Measurements from ENCODE around the gene PHLDA1. TPM values are rescaled to one million over a fixed set of nuclear protein-coding genes. Genes with fewer than 3 reads are reported as not detected.

The PHLDA1 gene
- total and polyA plus RNA-seq, 2 of the 4 experiments (the other 2 are of a cell fraction), result 27.8 to 32.4 TPM

DNA sequence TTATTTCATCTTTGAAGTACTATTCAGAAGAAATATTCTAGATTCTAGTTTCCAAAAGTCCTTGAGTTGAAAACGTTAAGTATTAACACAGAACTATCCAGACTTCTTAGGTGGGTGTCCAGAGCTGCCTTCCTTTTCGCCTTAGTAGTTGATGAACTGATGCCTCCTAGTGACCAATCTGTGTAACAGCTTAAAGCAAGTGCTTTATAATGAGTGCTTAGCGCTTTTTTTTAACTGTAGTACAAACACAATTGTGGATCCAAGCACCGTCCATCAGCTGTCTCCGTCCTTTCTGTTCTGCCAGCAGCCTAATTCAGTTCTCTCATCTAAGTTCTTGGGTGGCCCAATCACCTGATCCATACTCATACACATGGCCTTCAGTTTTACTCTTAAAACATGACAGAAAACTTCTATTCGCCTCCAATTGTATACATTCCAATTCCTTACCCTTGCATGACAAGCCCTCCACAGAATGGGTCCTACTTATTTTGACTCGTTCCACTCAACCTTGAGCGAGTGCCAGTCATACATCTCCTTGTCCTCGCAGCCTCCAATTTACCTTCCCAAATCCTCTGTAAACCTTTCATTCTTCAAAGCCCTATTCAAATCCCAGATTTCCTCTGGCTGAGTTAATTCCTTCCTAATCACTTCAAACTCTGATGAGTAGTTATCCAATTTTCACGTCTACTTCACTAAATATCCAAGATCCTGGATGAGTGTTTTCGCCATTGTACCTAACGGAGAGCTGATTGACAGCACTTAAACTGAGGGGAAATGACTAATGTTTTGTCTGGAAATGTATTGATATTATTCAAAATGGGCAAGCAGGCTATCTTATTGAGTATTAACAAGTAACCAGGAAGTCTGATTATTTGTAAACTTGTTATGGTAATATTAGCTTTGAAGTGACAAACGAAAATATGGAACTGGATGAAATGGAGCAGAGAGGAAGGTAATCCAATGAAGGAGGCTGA is 5.8 kb upstream of the PHLDA1 start:
- TF ChIP-seq RCOR1 (IDR thresholded peaks at IDR 0.05; ENCODE audit: insufficient replicate concordance, low read length) (no peak), CTCF (conservative IDR thresholded peaks at IDR 0.05; ENCODE audit: low read depth, low read length) (peak; percentile 87), SMC3 (IDR thresholded peaks at IDR 0.05; ENCODE audit: low read depth, low read length) (peak; percentile 87), CHD1 (IDR thresholded peaks at IDR 0.05; ENCODE audit: low read depth, low read length) (no peak), RFX5 (IDR thresholded peaks at IDR 0.05; ENCODE audit: low read depth, low read length) (no peak), USF2 (IDR thresholded peaks at IDR 0.05; ENCODE audit: low read depth, low read length) (no peak), ELK1 (IDR thresholded peaks at IDR 0.05; ENCODE audit: borderline replicate concordance, low read depth, low read length) (no peak), CEBPB (IDR thresholded peaks at IDR 0.05; ENCODE audit: low read depth, low read length) (no peak), RAD21 (IDR thresholded peaks at IDR 0.05; ENCODE audit: low read length) (peak; percentile 90), MAZ (IDR thresholded peaks at IDR 0.05; ENCODE audit: borderline replicate concordance, low read depth, low read length) (no peak)
- H3K4ac ChIP-seq (ENCODE audit: low read depth, low read length), result 0 out of 2 replicates have a peak overlapping the region, but pooled peaks have one; percentile 42
- in situ Hi-C loops (cut with MboI; ENCODE audit: low sequenced_read_pairs) (loop anchor here (5.0 to 25.0 kb wide), 3 partner anchors 310 to 700 kb away; partner anchors contain the start of genes BBS10, CAPS2 and GLIPR1L1), dilution Hi-C loops (cut with HindIII; ENCODE audit: low sequenced_read_pairs, unreplicated experiment) (no loop called here), intact Hi-C loops (cut with micrococcal nuclease) (no loop called here)
- 0 out of 2 replicates have a peak overlapping the region, but pooled peaks have one; percentile 21 for H4K91ac ChIP-seq (ENCODE audit: insufficient read depth, low read depth, low read length)
- H3K9me1 ChIP-seq (ENCODE audit: insufficient read depth, low read length), result peaks cover 7% of the 10 kb centered on the region
- peak overlapping the region in 1 of 2 experiments; percentile 19; a peak in 1 of 4 replicates for H4K8ac ChIP-seq (ENCODE audit: low read depth in 2 of 2, low read length in 2 of 2)
- H2AFZ ChIP-seq (replicated peaks; ENCODE audit: low read length, poor library complexity), result no peak overlapping the region
- CTCF ChIA-PET, result interaction anchor here (1.1 kb wide), 1 partner anchor 512 kb away, joined by 3 read pairs; no protein-coding TSS in a partner anchor
- H3K23ac ChIP-seq (ENCODE audit: low read depth, low read length), result peak overlapping the region; percentile 48; the same call in 1 of the 2 replicates
- peak overlapping the region; percentile 5; the same call in 1 of the 2 replicates for H2AK5ac ChIP-seq (ENCODE audit: low read depth, low read length)
- H2BK120ac ChIP-seq (ENCODE audit: low read depth, low read length), result peak overlapping the region; percentile 9; the same call in 1 of the 2 replicates
- H3K4me3 ChIP-seq (ENCODE audit: insufficient read depth, low read depth, low read length), result no peak overlapping the region
- no peak overlapping the region for H4K5ac ChIP-seq (ENCODE audit: low read depth, low read length)
- no peaks in the 10 kb centered on the region for H3K36me3 ChIP-seq (ENCODE audit: control insufficient read depth, insufficient read depth, low read length)
- no peak overlapping the region for H2BK20ac ChIP-seq (ENCODE audit: low read depth, low read length)
- peaks cover 10 to 45% of the 10 kb centered on the region in 2 experiments for H3K79me1 ChIP-seq (ENCODE audit: low read depth in 1 of 2, low read length in 2 of 2)
- no peaks in the 10 kb centered on the region for H4K20me1 ChIP-seq (ENCODE audit: insufficient read depth, low read length)
- POLR2A ChIA-PET (ENCODE audit: unreplicated experiment), result no interaction called here
- H3K27ac ChIP-seq (ENCODE audit: insufficient read depth, low read length), result no peak overlapping the region
- H3K18ac ChIP-seq (ENCODE audit: low read depth, low read length), result no peak overlapping the region
- H2BK5ac ChIP-seq (ENCODE audit: low read depth, low read length, poor library complexity, severe bottlenecking), result peak overlapping the region; percentile 0
- peaks cover 11% of the 10 kb centered on the region for H3K4me1 ChIP-seq (ENCODE audit: control insufficient read depth, insufficient read depth, low read length)
- H3K9me3 ChIP-seq (ENCODE audit: control insufficient read depth, insufficient read depth, low read length), result no peaks in the 10 kb centered on the region
- peak overlapping the region; percentile 67 for H3K4me2 ChIP-seq (ENCODE audit: low read depth, low read length)
- H3K9ac ChIP-seq (ENCODE audit: low read depth, low read length), result no peak overlapping the region; the same call in 1 of the 2 replicates
- no peaks in the 10 kb centered on the region for H3K27me3 ChIP-seq (ENCODE audit: control insufficient read depth, insufficient read depth, low read length)
- peak; percentile 58 for ATAC-seq (ENCODE audit: low read depth)
- 44% methylated on average over 7 of the region's 13 CpGs; no CpG with 5 or more reads in 1 of the 2 experiments for WGBS, 2 experiments (ENCODE audit: extremely low coverage in 2 of 2, insufficient read length in 1 of 2)
- no TSS peak for BruUV-seq (replicated peaks)
- peak; percentile 87 for DNase-seq
- H3K14ac ChIP-seq (replicated peaks; ENCODE audit: low read depth, low read length), result 0 out of 2 replicates have a peak overlapping the region, but pooled peaks have one; percentile 17
- no peak overlapping the region; the same call in 2 of the 3 replicates for H2BK15ac ChIP-seq (ENCODE audit: low read depth, low read length)
- no peak overlapping the region for H3K56ac ChIP-seq (ENCODE audit: extremely low read depth, insufficient read depth, low read length)
- H2AK9ac ChIP-seq (replicated peaks; ENCODE audit: low read depth, low read length, poor library complexity), result no peak overlapping the region
